ENCODE results near the gene NCAM1. TPM values are rescaled to one million over a fixed set of nuclear protein-coding genes. Genes with fewer than 3 reads are reported as not detected.
A peak's percentile ranks its signal among the peaks of the same experiment; 100 is the strongest.

NCAM1 gene
- total and polyA plus RNA-seq, 2 donors (not counting 3 experiments of a cell fraction or from before 2014, with no cell fraction given) = 0.03 TPM; not detected in 1

GRCh38 chr11:112963368-112963955 is 2.2 kb downstream of the NCAM1 start:
- Histone ChIP-seq H3K79me2 (ENCODE audit: control insufficient read depth, insufficient read depth, low read length) (no peaks in the 10 kb centered on the region), H3K27ac (ENCODE audit: insufficient read depth, low read depth, low read length) (no peak overlapping the region)
- no peak for FAIRE-seq

More at GRCh38 chr11:112963368-112963955, 2.2 kb downstream of the NCAM1 start:
- TF ChIP-seq MAX (IDR thresholded peaks at IDR 0.05; ENCODE audit: insufficient read depth, insufficient read length) (no peak), FOS (IDR thresholded peaks at IDR 0.05; ENCODE audit: borderline replicate concordance, insufficient read depth, low read length) (no peak), CTCF (IDR thresholded peaks at IDR 0.05; ENCODE audit: extremely low read depth in 1 of 2, insufficient read depth in 1 of 2, low read depth in 1 of 2, low read length in 2 of 2) (no peak), EZH2 (IDR thresholded peaks at IDR 0.05; ENCODE audit: borderline replicate concordance, low read depth, low read length, severe bottlenecking) (no peak), JUN (IDR thresholded peaks at IDR 0.05; ENCODE audit: borderline replicate concordance, insufficient read depth, insufficient read length, low read depth) (no peak), MYC (IDR thresholded peaks at IDR 0.05; ENCODE audit: low read depth, low read length) (no peak), GATA2 (IDR thresholded peaks at IDR 0.05; ENCODE audit: insufficient read depth, insufficient read length, low read depth, low read length) (no peak), POLR2AphosphoS5 (IDR thresholded peaks at IDR 0.05; ENCODE audit: insufficient read depth, low read depth, low read length) (no peak), POLR2A (IDR thresholded peaks at IDR 0.05; ENCODE audit: low read depth, low read length) (no peak)
- Histone ChIP-seq H3K27me3 (ENCODE audit: control insufficient read depth in 2 of 2, insufficient read depth in 2 of 2, low read length in 2 of 2) (peaks cover 26 to 46% of the 10 kb centered on the region in 2 experiments), H3K9ac (replicated peaks; ENCODE audit: extremely low read depth, insufficient read depth, low read length) (no peak overlapping the region), H2AFZ (ENCODE audit: low read depth, low read length) (no peak overlapping the region), H3K4me3 (replicated peaks in 1 of 3; ENCODE audit: insufficient read depth in 1 of 3, low read depth in 1 of 3, low read length in 3 of 3) (peak overlapping the region in 1 of 3 experiments; percentile 11), H3K4me1 (ENCODE audit: control insufficient read depth, extremely low read depth, insufficient read depth, low read length) (peaks cover 13% of the 10 kb centered on the region), H3K36me3 (ENCODE audit: control insufficient read depth in 2 of 2, extremely low read depth in 1 of 2, insufficient read depth in 2 of 2, low read length in 2 of 2) (no peaks in the 10 kb centered on the region), H3K9me3 (replicated peaks; ENCODE audit: control insufficient read depth, insufficient read depth, low read length) (no peaks in the 10 kb centered on the region), H3K4me2 (ENCODE audit: insufficient read depth, low read length) (no peak overlapping the region), H3K9me1 (replicated peaks; ENCODE audit: control insufficient read depth, extremely low read depth, insufficient read depth, low read length) (no peaks in the 10 kb centered on the region), H4K20me1 (replicated peaks; ENCODE audit: control insufficient read depth, extremely low read depth, insufficient read depth, low read length) (no peaks in the 10 kb centered on the region)
- CTCF ChIA-PET = interaction anchor here (1.0 kb wide), 1 partner anchor 375 kb away, joined by 3 read pairs; no protein-coding TSS in a partner anchor
- intact Hi-C loops (cut with micrococcal nuclease) (loop anchor here (10.0 kb wide), 1 partner anchor 379 kb away; no protein-coding TSS in a partner anchor), dilution Hi-C loops (cut with MboI; ENCODE audit: extremely low pct_ligation_motif_present, low sequenced_read_pairs) (no loop called here)
- DNase-seq (ENCODE audit: low read depth, low spot score) = no peak
- POLR2A ChIA-PET = no interaction called here
- no TSS peak for BruUV-seq (replicated peaks)

All from endothelial cell of umbilical vein (primary cell).